Liver (tissue), 9 donors: ENCODE results near the gene KRTAP16-1. TPM values are rescaled to one million over a fixed set of nuclear protein-coding genes. Genes with fewer than 3 reads are reported as not detected.

Experiments used
- DNase-seq: peaks from one replicate; pipeline ENCODE4 v3.0.0-alpha.2; 2017; ENCODE audit warnings: low spot score
- H3K27ac ChIP-seq, 2 donors: one replicate each; pipeline ENCODE4 v1.7.0; 2013; ENCODE audit warnings: inconsistent platforms in 2 of 2, low read length in 2 of 2, control low read depth in 1 of 2, low read depth in 1 of 2, mild to moderate bottlenecking in 1 of 2
- H3K27me3 ChIP-seq, 4 donors: one replicate each; pipeline versions ENCODE4 v1.6.1 to v1.7.0; 2013; ENCODE audit warnings: low read length in 3 of 4, inconsistent platforms in 1 of 4, mild to moderate bottlenecking in 1 of 4, moderate library complexity in 1 of 4; ENCODE audit not compliant: control insufficient read depth in 4 of 4, insufficient read depth in 4 of 4
- H3K36me3 ChIP-seq, 4 donors: one replicate each; pipeline versions ENCODE4 v1.6.1 to v1.7.0; 2013; ENCODE audit warnings: low read length in 3 of 4, mild to moderate bottlenecking in 3 of 4, low read depth in 1 of 4, moderate library complexity in 1 of 4; ENCODE audit not compliant: control insufficient read depth in 4 of 4, insufficient read depth in 3 of 4
- H3K4me1 ChIP-seq, 4 donors: one replicate each; pipeline versions ENCODE4 v1.6.1 to v1.7.0; 2013; ENCODE audit warnings: low read length in 3 of 4, mild to moderate bottlenecking in 3 of 4, moderate library complexity in 1 of 4; ENCODE audit not compliant: control insufficient read depth in 4 of 4, insufficient read depth in 4 of 4
- H3K4me3 ChIP-seq, 3 donors: one replicate each; pipeline versions ENCODE4 v1.6.1 to v1.7.0; 2013; ENCODE audit warnings: low read length in 3 of 3, control low read depth in 1 of 3, low read depth in 1 of 3, mild to moderate bottlenecking in 1 of 3
- H3K9ac ChIP-seq, 2 donors: one replicate each; pipeline ENCODE4 v1.7.0; 2013; ENCODE audit warnings: low read length in 2 of 2, mild to moderate bottlenecking in 2 of 2, moderate library complexity in 2 of 2, control low read depth in 1 of 2, low read depth in 1 of 2
- H3K9me3 ChIP-seq, 4 donors: one replicate each; pipeline versions ENCODE4 v1.6.1 to v1.7.0; 2013; ENCODE audit warnings: low read length in 3 of 4; ENCODE audit not compliant: control insufficient read depth in 4 of 4
- ATF3 ChIP-seq: IDR thresholded peaks from 2 replicates; pipeline ENCODE4 v1.6.1; 2016; ENCODE audit warnings: antibody characterized with exemption
- CTCF ChIP-seq: fragments of 150-350 bp; IDR thresholded peaks from 2 replicates; pipeline ENCODE4 v1.5.1; 2017; ENCODE audit warnings: improper control_type of control experiment, low read depth, low read length; ENCODE audit not compliant: missing input control
- EGR1 ChIP-seq, 2 donors: IDR thresholded peaks; 2 replicates each; pipeline ENCODE4 v1.6.1; 2016 to 2018; ENCODE audit warnings: antibody characterized with exemption in 2 of 2, low read depth in 2 of 2
- FOXA1 ChIP-seq: IDR thresholded peaks from 2 replicates; pipeline ENCODE4 v1.6.1; 2016; ENCODE audit warnings: antibody characterized with exemption
- FOXA2 ChIP-seq: IDR thresholded peaks from 2 replicates; pipeline ENCODE4 v1.6.1; 2016; ENCODE audit warnings: antibody characterized with exemption
- GABPA ChIP-seq, 2 donors: IDR thresholded peaks in 1 of 2; conservative IDR thresholded peaks in 1 of 2; 2 replicates each; pipeline ENCODE4 v1.6.1; 2016; ENCODE audit warnings: antibody characterized with exemption in 2 of 2, mild to moderate bottlenecking in 1 of 2, moderate library complexity in 1 of 2
- HNF4A ChIP-seq, 2 donors: conservative IDR thresholded peaks; 2 replicates each; pipeline ENCODE4 v1.6.1; 2016; ENCODE audit warnings: antibody characterized with exemption in 2 of 2, mild to moderate bottlenecking in 2 of 2
- HNF4G ChIP-seq: IDR thresholded peaks from 2 replicates; pipeline ENCODE4 v1.6.1; 2016; ENCODE audit warnings: antibody characterized with exemption
- JUND ChIP-seq, 2 donors: IDR thresholded peaks; 2 replicates each; pipeline ENCODE4 v1.6.1; 2016; ENCODE audit warnings: antibody characterized with exemption in 2 of 2
- MAX ChIP-seq: IDR thresholded peaks from 2 replicates; pipeline ENCODE4 v1.6.1; 2016; ENCODE audit warnings: antibody characterized with exemption
- NR2F2 ChIP-seq: IDR thresholded peaks from 2 replicates; pipeline ENCODE4 v1.6.1; 2016; ENCODE audit warnings: antibody characterized with exemption
- RAD21 ChIP-seq, 2 donors: IDR thresholded peaks; 2 replicates each; pipeline ENCODE4 v1.6.1; 2016; ENCODE audit warnings: antibody characterized with exemption in 2 of 2, mild to moderate bottlenecking in 2 of 2
- REST ChIP-seq: IDR thresholded peaks from 2 replicates; pipeline ENCODE4 v1.6.1; 2016; ENCODE audit warnings: antibody characterized with exemption, mild to moderate bottlenecking
- RXRA ChIP-seq, 2 donors: IDR thresholded peaks; 2 replicates each; pipeline ENCODE4 v1.6.1; 2017 to 2018; ENCODE audit warnings: antibody characterized with exemption in 2 of 2, mild to moderate bottlenecking in 1 of 2
- SP1 ChIP-seq: IDR thresholded peaks from 2 replicates; pipeline ENCODE4 v1.6.1; 2018; ENCODE audit warnings: antibody characterized with exemption, mild to moderate bottlenecking
- TAF1 ChIP-seq: conservative IDR thresholded peaks from 2 replicates; pipeline ENCODE4 v1.6.1; 2016; ENCODE audit warnings: antibody characterized with exemption, mild to moderate bottlenecking
- YY1 ChIP-seq: IDR thresholded peaks from 2 replicates; pipeline ENCODE4 v1.6.1; 2016; ENCODE audit warnings: antibody characterized with exemption, mild to moderate bottlenecking
- ZBTB33 ChIP-seq: IDR thresholded peaks from 2 replicates; pipeline ENCODE4 v1.6.1; 2016; ENCODE audit warnings: antibody characterized with exemption
- WGBS: extraction: QIAGEN DNeasy Blood & Tissue Kit; methylation state at CpG from one replicate; pipeline ENCODE4 v1.1.7; 2013; 5-methylcytosine and 5-hydroxymethylcytosine counted together
- polyA plus RNA-seq, 2 donors: library from polyadenylated mRNA; stranded (reverse) in 1 of 2; unstranded in 1 of 2; fragments of 200-250 nt in 1 of 2; fragments of >200 nt in 1 of 2; fragmentation: Nextera tagmentation in 1 of 2; extraction: Ambion mirVana in 1 of 2; gene quantifications; one replicate each; pipeline versions ENCODE4 v1.2.1 to v1.2.3, GENCODE V29; 2013 to 2015
- total RNA-seq, 2 donors: library from RNA; depleted of rRNA; stranded (reverse); fragments of >200 nt; gene quantifications; one replicate each; pipeline ENCODE4 v1.2.3, GENCODE V29; 2014
- donor health status: healthy.
- donor health status: healthy.
- donor health status: healthy.
- donor health status: healthy.
- donor health status: healthy.

Gene KRTAP16-1
- total and polyA plus RNA-seq, 4 donors, result not detected

- TF ChIP-seq CTCF (no peak), TAF1 (no peak), REST (no peak)
Measured at GRCh38 chr17:41318231-41318630, 9.1 kb upstream of the KRTAP16-1 start (continued).

GRCh38 chr17:41315814-41316445, 6.8 kb upstream of the KRTAP16-1 start:
- Histone ChIP-seq H3K27ac (no peak overlapping the region), H3K4me1 (no peaks in the 10 kb centered on the region), H3K9me3 (peaks cover 0 to 5% (median under 1%) of the 10 kb centered on the region in 4 donors), H3K9ac (no peak overlapping the region), H3K4me3 (no peak overlapping the region), H3K36me3 (no peaks in the 10 kb centered on the region), H3K27me3 (peaks cover 0 to 4% (median 0%) of the 10 kb centered on the region in 4 donors)
- 74% methylated on average over 17 of the region's 17 CpGs for WGBS
- no peak for TF ChIP-seq NR2F2
- no peak for DNase-seq

- H3K9ac ChIP-seq, result no peak within 1 kb of the TSS
- 81% methylated on average over 24 of the region's 24 CpGs for WGBS
- peaks cover 0 to 4% (median 0%) of the 10 kb centered on the region in 4 donors for H3K27me3 ChIP-seq
- no peaks in the 10 kb centered on the region for H3K36me3 ChIP-seq
- DNase-seq, result no peak
- peaks cover 0 to 5% (median under 1%) of the 10 kb centered on the region in 4 donors for H3K9me3 ChIP-seq
- no peak within 1 kb of the TSS for H3K27ac ChIP-seq
- H3K4me3 ChIP-seq, result no peak within 1 kb of the TSS
- no peaks in the 10 kb centered on the region for H3K4me1 ChIP-seq
- TF ChIP-seq MAX (no peak), FOXA1 (no peak), TAF1 (no peak), SP1 (no peak), FOXA2 (no peak), HNF4A (conservative IDR thresholded peaks at IDR 0.05) (no peak), ZBTB33 (no peak), RAD21 (IDR thresholded peaks at IDR 0.05) (no peak), REST (no peak), RXRA (IDR thresholded peaks at IDR 0.05) (no peak), JUND (IDR thresholded peaks at IDR 0.05) (no peak), HNF4G (no peak), GABPA (IDR thresholded peaks at IDR 0.05 in 1 of 2, conservative IDR thresholded peaks at IDR 0.05 in 1 of 2) (no peak), ATF3 (no peak), YY1 (no peak), EGR1 (IDR thresholded peaks at IDR 0.05; ENCODE audit: low read depth in 2 of 2) (no peak), NR2F2 (no peak)
Measured at GRCh38 chr17:41315204-41315794, 6.2 kb upstream of the KRTAP16-1 start, which contains the start of gene KRTAP17-1. Gene KRTAP17-1, minus strand, starts transcription at chr17:41315710. Its CDS starts 60 bp downstream, at chr17:41315650.
